Coronary artery (tissue), 2 donors: ENCODE results near the gene CD2AP.

Source experiments
- DNase-seq: peaks from one replicate; pipeline ENCODE4 v3.0.0-alpha.2; 2017; ENCODE audit warnings: low spot score
- H3K27ac ChIP-seq, 2 donors: fragments of 200-600 bp; sonication (generic); one replicate each; pipeline ENCODE4 v1.5.1; 2016 to 2019
- H3K4me3 ChIP-seq: fragments of 200-600 bp; sonication (generic); 2 replicates; pipeline ENCODE4 v1.5.1; 2016; ENCODE audit warnings: mild to moderate bottlenecking, moderate library complexity
- TF ChIP-seq, protein P1 (sequence below): fragments of 200-600 bp; sonication (generic); IDR thresholded peaks from one replicate; pipeline ENCODE4 v1.5.1; 2019; ENCODE audit warnings: antibody characterized with exemption

The CD2AP gene, protein sequence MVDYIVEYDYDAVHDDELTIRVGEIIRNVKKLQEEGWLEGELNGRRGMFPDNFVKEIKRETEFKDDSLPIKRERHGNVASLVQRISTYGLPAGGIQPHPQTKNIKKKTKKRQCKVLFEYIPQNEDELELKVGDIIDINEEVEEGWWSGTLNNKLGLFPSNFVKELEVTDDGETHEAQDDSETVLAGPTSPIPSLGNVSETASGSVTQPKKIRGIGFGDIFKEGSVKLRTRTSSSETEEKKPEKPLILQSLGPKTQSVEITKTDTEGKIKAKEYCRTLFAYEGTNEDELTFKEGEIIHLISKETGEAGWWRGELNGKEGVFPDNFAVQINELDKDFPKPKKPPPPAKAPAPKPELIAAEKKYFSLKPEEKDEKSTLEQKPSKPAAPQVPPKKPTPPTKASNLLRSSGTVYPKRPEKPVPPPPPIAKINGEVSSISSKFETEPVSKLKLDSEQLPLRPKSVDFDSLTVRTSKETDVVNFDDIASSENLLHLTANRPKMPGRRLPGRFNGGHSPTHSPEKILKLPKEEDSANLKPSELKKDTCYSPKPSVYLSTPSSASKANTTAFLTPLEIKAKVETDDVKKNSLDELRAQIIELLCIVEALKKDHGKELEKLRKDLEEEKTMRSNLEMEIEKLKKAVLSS

DNA sequence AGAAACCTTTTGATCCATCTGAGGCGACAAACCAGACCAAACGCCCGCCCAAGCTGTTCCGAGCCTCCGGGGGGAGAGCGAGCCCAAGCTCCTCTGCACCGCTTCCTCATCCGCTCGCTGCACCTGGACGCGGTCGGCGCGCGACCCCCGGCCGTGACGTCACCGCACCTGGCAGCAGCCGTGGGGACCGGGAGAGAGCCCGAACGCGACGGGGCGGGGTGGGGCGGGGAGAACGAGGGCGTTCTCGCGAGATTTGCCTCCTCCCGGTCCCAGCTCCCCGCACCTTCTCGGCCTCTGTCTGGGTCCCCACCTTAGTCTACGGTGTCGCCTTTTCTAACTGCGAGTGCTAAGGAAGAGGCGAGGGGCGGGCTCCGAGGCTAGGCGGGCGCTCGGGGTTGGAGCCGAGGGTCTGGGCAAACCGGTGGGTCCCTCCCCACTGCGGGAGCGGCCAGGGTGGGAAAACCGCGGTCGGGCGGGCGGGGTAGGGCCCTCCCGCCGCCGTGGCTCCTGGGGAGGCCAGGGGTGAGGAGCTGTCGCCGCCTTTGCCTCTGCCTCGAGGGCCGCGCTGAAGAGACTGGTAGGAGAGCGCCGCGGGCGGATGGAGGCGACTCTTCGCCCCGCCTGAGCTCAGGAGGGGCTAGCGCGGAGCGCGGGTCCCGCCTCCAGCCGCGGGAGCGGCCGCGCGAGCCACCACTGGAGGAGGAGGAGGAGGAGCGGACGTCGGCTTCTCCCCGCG is at the start of gene CD2AP:
Gene CD2AP (plus strand): TSS at position 293 of the 736 bp plus-strand sequence. CDS start 456 bp downstream, outside the sequence.
- TF ChIP-seq, protein P1, sequence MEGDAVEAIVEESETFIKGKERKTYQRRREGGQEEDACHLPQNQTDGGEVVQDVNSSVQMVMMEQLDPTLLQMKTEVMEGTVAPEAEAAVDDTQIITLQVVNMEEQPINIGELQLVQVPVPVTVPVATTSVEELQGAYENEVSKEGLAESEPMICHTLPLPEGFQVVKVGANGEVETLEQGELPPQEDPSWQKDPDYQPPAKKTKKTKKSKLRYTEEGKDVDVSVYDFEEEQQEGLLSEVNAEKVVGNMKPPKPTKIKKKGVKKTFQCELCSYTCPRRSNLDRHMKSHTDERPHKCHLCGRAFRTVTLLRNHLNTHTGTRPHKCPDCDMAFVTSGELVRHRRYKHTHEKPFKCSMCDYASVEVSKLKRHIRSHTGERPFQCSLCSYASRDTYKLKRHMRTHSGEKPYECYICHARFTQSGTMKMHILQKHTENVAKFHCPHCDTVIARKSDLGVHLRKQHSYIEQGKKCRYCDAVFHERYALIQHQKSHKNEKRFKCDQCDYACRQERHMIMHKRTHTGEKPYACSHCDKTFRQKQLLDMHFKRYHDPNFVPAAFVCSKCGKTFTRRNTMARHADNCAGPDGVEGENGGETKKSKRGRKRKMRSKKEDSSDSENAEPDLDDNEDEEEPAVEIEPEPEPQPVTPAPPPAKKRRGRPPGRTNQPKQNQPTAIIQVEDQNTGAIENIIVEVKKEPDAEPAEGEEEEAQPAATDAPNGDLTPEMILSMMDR, result no peak
- Histone ChIP-seq H3K4me3 (peak within 1 kb of the TSS; percentile 76), H3K27ac (peak within 1 kb of the TSS; percentile 89 to 96)
- peak; percentile 91 for DNase-seq

- DNase-seq, result no peak
- H3K4me3 ChIP-seq, result no peak overlapping the region
- TF ChIP-seq, protein P1, result no peak
- H3K27ac ChIP-seq, result no peak overlapping the region
Measured at GRCh38 chr6:47428288-47428687, 49.3 kb upstream of the CD2AP start.

- TF ChIP-seq, protein P1, result no peak
- H3K4me3 ChIP-seq, result no peak overlapping the region
- no peak for DNase-seq
- H3K27ac ChIP-seq, result no peak overlapping the region
Measured at GRCh38 chr6:47428746-47429664, 48.6 kb upstream of the CD2AP start.

- no peak for DNase-seq
- TF ChIP-seq, protein P1, result no peak
- H3K4me3 ChIP-seq, result no peak overlapping the region
- H3K27ac ChIP-seq, result no peak overlapping the region
Measured at GRCh38 chr6:47434372-47435253, 43.0 kb upstream of the CD2AP start.

DNA sequence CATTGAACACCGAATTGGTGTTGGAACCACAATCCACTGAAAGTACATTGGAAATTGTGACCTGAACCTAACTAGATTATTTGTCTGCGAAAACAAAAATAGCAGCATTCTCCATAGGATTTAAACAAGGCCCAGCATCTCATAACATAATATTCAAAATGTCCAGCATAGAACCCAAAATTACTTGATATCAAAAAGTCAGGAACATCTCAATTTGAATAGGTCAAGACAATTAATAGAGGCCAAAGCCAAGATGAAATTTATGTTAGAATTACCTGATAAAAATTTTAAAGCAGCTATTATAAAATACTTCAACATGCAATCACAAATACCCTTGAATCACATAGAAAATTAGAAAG is 42.4 kb upstream of the CD2AP start:
- H3K27ac ChIP-seq, result no peak overlapping the region
- no peak for DNase-seq
- TF ChIP-seq, protein P1, result no peak
- no peak overlapping the region for H3K4me3 ChIP-seq
